Measurements from ENCODE around the gene BNC1. TPM values are rescaled to one million over a fixed set of nuclear protein-coding genes. Genes with fewer than 3 reads are reported as not detected.

BNC1 gene
- total and polyA plus RNA-seq, 2 of the 4 experiments (the other 2 are of a cell fraction) = 0.38 to 0.54 TPM

DNA sequence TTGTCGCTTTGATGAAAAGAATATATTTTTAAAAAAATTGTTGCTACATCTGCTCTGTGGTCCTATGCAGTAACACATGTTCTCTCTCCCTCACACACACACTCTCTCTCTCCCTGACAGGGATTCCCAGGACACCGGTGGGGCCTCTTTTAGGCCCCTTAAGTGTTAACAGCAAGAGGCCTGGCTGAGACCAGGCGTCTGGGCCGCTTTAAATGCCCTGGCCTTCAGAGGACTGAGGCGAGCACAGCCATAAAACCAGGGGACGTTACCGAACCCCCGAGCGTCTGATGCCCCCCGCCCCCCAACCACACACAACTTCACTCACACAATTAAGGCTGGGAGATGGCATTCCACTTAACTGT is 1.7 kb downstream of the BNC1 start:
- H3K4me3 ChIP-seq (ENCODE audit: insufficient read depth, low read depth, low read length) = no peak overlapping the region; the same call in 1 of the 2 replicates
- H2AK9ac ChIP-seq (replicated peaks; ENCODE audit: low read depth, low read length, poor library complexity) = no peak overlapping the region
- ATAC-seq (ENCODE audit: low read depth) (no peak), DNase-seq (no peak)
- H3K56ac ChIP-seq (ENCODE audit: extremely low read depth, insufficient read depth, low read length) = no peak overlapping the region
- WGBS, 2 experiments (ENCODE audit: extremely low coverage in 2 of 2, insufficient read length in 1 of 2) = no CpG with 5 or more reads among the region's 10 CpGs
- peaks cover 7% of the 10 kb centered on the region for H3K9me3 ChIP-seq (ENCODE audit: control insufficient read depth, insufficient read depth, low read length)
- H4K5ac ChIP-seq (ENCODE audit: low read depth, low read length) = no peak overlapping the region
- no peak overlapping the region for H3K18ac ChIP-seq (ENCODE audit: low read depth, low read length)
- no peak overlapping the region for H3K23ac ChIP-seq (ENCODE audit: low read depth, low read length)
- H3K4ac ChIP-seq (ENCODE audit: low read depth, low read length) = no peak overlapping the region; the same call in 1 of the 2 replicates
- H2BK20ac ChIP-seq (ENCODE audit: low read depth, low read length) = no peak overlapping the region
- peaks cover 7% of the 10 kb centered on the region; the same call in 1 of the 2 replicates for H4K20me1 ChIP-seq (ENCODE audit: insufficient read depth, low read length)
- H2AFZ ChIP-seq (replicated peaks; ENCODE audit: low read length, poor library complexity) = peak overlapping the region; percentile 83
- 0 out of 2 replicates have a peak, but pooled peaks cover 3% of the 10 kb centered on the region for H3K9me1 ChIP-seq (ENCODE audit: insufficient read depth, low read length)
- intact Hi-C loops (cut with micrococcal nuclease) (loop anchor here (10.0 kb wide), 1 partner anchor 268 kb away; the partner anchor contains the start of gene C15orf40), dilution Hi-C loops (cut with HindIII; ENCODE audit: low sequenced_read_pairs, unreplicated experiment) (no loop called here), in situ Hi-C loops (cut with MboI; ENCODE audit: low sequenced_read_pairs) (no loop called here)
- no peak overlapping the region for H3K27ac ChIP-seq (ENCODE audit: insufficient read depth, low read length)
- no peak overlapping the region for H2BK120ac ChIP-seq (ENCODE audit: low read depth, low read length)
- no peak overlapping the region for H2BK5ac ChIP-seq (ENCODE audit: low read depth, low read length, poor library complexity, severe bottlenecking)
- no peak overlapping the region for H3K14ac ChIP-seq (replicated peaks; ENCODE audit: low read depth, low read length)
- no peak overlapping the region for H3K9ac ChIP-seq (ENCODE audit: low read depth, low read length)
- POLR2A ChIA-PET (ENCODE audit: unreplicated experiment) = no interaction called here
- H3K4me2 ChIP-seq (ENCODE audit: low read depth, low read length) = no peak overlapping the region
- no peak overlapping the region for H2AK5ac ChIP-seq (ENCODE audit: low read depth, low read length)
- peaks cover 7% of the 10 kb centered on the region for H3K4me1 ChIP-seq (ENCODE audit: control insufficient read depth, insufficient read depth, low read length)
- H4K91ac ChIP-seq (ENCODE audit: insufficient read depth, low read depth, low read length) = no peak overlapping the region
- TF ChIP-seq MAFK (IDR thresholded peaks at IDR 0.05; ENCODE audit: low read depth, low read length) (no peak), RFX5 (IDR thresholded peaks at IDR 0.05; ENCODE audit: low read depth, low read length) (no peak), CHD1 (IDR thresholded peaks at IDR 0.05; ENCODE audit: low read depth, low read length) (no peak), CEBPB (IDR thresholded peaks at IDR 0.05; ENCODE audit: low read depth, low read length) (no peak), POLR2A (IDR thresholded peaks at IDR 0.05; ENCODE audit: low read depth, low read length) (no peak), NFE2L2 (IDR thresholded peaks at IDR 0.05; ENCODE audit: low read depth, low read length) (no peak)
- TF ChIP-seq, protein P1, sequence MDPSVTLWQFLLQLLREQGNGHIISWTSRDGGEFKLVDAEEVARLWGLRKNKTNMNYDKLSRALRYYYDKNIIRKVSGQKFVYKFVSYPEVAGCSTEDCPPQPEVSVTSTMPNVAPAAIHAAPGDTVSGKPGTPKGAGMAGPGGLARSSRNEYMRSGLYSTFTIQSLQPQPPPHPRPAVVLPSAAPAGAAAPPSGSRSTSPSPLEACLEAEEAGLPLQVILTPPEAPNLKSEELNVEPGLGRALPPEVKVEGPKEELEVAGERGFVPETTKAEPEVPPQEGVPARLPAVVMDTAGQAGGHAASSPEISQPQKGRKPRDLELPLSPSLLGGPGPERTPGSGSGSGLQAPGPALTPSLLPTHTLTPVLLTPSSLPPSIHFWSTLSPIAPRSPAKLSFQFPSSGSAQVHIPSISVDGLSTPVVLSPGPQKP (IDR thresholded peaks at IDR 0.05; ENCODE audit: borderline replicate concordance, low read depth, low read length) = no peak
- TF ChIP-seq, protein P2, sequence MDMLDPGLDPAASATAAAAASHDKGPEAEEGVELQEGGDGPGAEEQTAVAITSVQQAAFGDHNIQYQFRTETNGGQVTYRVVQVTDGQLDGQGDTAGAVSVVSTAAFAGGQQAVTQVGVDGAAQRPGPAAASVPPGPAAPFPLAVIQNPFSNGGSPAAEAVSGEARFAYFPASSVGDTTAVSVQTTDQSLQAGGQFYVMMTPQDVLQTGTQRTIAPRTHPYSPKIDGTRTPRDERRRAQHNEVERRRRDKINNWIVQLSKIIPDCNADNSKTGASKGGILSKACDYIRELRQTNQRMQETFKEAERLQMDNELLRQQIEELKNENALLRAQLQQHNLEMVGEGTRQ (IDR thresholded peaks at IDR 0.05; ENCODE audit: low read depth, low read length) = no peak
- H3K36me3 ChIP-seq (ENCODE audit: control insufficient read depth, insufficient read depth, low read length) = no peaks in the 10 kb centered on the region
- no peak overlapping the region for H2BK15ac ChIP-seq (ENCODE audit: low read depth, low read length)
- H3K27me3 ChIP-seq (ENCODE audit: control insufficient read depth, insufficient read depth, low read length) = peaks cover 44% of the 10 kb centered on the region
- H3K79me1 ChIP-seq (ENCODE audit: low read depth in 1 of 2, low read length in 2 of 2) = no peaks in the 10 kb centered on the region; a peak in 1 of 4 replicates
- CTCF ChIA-PET = no interaction called here
- H4K8ac ChIP-seq (ENCODE audit: low read depth in 2 of 2, low read length in 2 of 2) = no peak overlapping the region
- no TSS peak for BruUV-seq (replicated peaks)

Measured in IMR-90 (cell line).